ENCODE results near the gene PROZ. TPM values are rescaled to one million over a fixed set of nuclear protein-coding genes. Genes with fewer than 3 reads are reported as not detected.

PROZ gene
- total RNA-seq, 2 experiments from 2014 or later, result not detected

- DNase-seq, result no peak
- Mint-ChIP-seq H3K4me3 (no peak overlapping the region), H3K4me1 (ENCODE audit: low read depth) (no peaks in the 10 kb centered on the region), H3K36me3 (no peaks in the 10 kb centered on the region), H3K9me3 (no peaks in the 10 kb centered on the region), H3K27ac (no peak overlapping the region), H3K27me3 (peaks cover 3% of the 10 kb centered on the region)
- CTCF ChIA-PET, result no interaction called here
- POLR2A ChIA-PET, result no interaction called here
- intact Hi-C loops (cut with micrococcal nuclease), result no loop called here
These were observed 34.9 kb upstream of the PROZ start for GRCh38 chr13:113123226-113124201.

DNA sequence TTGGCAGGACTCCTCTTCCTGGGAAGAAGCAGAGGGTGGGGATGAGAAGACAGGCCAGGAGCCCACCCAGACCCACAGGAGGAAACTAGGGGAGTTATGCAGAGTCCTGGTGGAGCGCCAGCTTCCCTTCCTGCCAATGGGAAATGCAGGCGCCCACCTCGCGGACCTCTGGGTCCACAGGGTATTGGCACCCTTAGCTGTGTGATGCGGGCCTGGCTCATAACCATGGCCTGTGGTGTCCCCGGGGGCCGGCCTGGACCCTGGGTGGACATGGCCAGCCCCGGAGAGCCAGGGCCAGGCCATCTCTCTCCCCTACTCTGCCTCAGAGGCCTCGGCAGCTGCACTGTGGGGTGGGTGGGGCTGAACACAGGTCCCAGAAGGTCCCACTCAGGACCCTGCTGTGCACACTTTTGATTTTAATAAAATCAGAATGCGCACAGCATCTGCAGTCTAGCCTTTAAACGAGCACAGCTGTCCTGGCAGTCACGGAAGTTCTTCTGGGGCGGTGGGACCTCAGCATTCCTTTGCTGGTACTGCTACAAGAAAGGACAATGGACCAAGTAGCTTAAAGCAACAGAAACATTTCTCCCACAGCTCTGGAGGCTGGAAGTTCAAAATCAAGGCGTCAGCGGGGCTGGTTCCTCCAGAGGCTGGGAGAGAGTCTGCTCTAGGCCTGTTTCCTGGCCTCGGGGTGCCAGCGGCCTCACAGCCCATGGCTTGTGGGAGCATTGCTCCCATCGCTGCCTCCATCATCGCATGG, 34.1 kb upstream of the PROZ start:
- Mint-ChIP-seq H3K27me3 (peaks cover 8% of the 10 kb centered on the region), H3K4me1 (ENCODE audit: low read depth) (peaks cover 4% of the 10 kb centered on the region), H3K4me3 (no peak overlapping the region), H3K27ac (no peak overlapping the region), H3K36me3 (no peaks in the 10 kb centered on the region), H3K9me3 (no peaks in the 10 kb centered on the region)
- ChIA-PET CTCF (interaction anchor here (0.6 kb wide), 1 partner anchor 541 kb away, joined by 3 read pairs; no protein-coding TSS in a partner anchor), POLR2A (no interaction called here)
- no peak for DNase-seq
- intact Hi-C loops (cut with micrococcal nuclease), result no loop called here

GRCh38 chr13:113125506-113126264, 32.8 kb upstream of the PROZ start:
- intact Hi-C loops (cut with micrococcal nuclease), result no loop called here
- H3K4me1 Mint-ChIP-seq (ENCODE audit: low read depth), result peaks cover 4% of the 10 kb centered on the region
- no peak for DNase-seq
- CTCF ChIA-PET, result no interaction called here
- H3K27ac Mint-ChIP-seq, result no peak overlapping the region
- H3K4me3 Mint-ChIP-seq, result no peak overlapping the region
- H3K9me3 Mint-ChIP-seq, result no peaks in the 10 kb centered on the region
- H3K36me3 Mint-ChIP-seq, result no peaks in the 10 kb centered on the region
- peaks cover 11% of the 10 kb centered on the region for H3K27me3 Mint-ChIP-seq
- POLR2A ChIA-PET, result no interaction called here

DNA sequence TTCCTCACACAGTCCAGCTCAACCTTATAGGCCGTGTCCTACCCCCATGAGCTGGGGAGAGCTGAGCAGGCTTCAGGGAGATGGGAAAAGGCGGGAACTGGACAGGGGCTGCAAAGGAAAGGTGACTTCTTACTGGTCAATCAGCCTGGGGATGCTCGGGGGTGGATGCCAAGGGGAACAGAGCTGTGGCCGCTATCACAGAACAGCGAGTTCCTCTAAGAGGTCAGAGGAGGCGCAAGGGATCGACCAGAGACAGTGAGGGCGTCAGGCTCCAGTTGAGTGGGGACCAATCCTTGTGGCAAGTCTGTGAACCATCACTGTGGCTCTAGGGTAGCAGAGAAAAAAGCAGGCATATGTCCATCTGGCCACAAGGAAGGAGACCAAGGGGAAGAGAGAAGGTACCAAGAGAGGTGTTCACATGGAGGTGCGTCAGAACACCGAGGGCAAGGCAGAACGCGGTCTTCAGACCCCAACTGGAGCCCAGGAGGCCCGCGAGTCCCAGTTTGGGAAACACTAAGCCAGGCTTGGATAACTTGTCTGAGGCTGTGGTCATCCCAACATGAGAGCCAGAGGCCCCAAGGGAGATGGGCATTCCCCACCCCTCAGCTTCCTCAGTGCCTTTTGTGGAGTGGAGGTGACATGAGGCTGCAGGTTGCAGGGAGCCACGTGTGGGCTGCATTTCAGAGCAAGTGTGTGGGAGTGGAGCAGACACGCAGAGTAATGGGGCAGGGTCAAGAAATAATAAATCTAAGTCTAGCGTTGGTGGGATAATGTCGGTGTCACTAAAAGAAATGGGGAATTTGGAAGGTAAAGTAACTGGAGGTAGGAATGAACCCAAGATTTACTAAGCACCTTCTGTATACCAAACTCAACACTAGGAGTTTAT, 31.9 kb upstream of the PROZ start:
- ChIA-PET POLR2A (no interaction called here), CTCF (no interaction called here)
- no peak for DNase-seq
- Mint-ChIP-seq H3K4me1 (ENCODE audit: low read depth) (peaks cover 4% of the 10 kb centered on the region), H3K27ac (no peak overlapping the region), H3K27me3 (peaks cover 11% of the 10 kb centered on the region), H3K9me3 (no peaks in the 10 kb centered on the region), H3K36me3 (no peaks in the 10 kb centered on the region), H3K4me3 (no peak overlapping the region)
- intact Hi-C loops (cut with micrococcal nuclease), result no loop called here

DNA sequence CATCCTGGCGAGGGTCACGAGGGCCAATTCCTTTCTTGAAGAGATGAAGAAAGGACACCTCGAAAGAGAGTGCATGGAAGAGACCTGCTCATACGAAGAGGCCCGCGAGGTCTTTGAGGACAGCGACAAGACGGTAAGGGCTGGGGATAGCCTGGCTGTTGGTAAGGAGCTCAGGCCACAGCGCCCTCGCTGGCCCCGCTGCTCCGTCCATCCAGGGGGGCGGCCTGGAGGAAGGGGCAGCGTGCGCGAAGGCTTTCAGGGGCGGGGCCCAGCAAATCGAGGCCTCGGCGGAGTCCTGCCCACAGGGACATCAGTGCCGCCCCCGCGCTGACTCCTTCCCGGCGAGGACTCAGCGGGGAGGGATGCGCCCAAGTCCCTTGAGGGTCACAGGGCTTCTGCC, 29.0 kb upstream of the PROZ start:
- peaks cover 4% of the 10 kb centered on the region for H3K4me1 Mint-ChIP-seq (ENCODE audit: low read depth)
- H3K4me3 Mint-ChIP-seq, result no peak overlapping the region
- H3K27me3 Mint-ChIP-seq, result peaks cover 11% of the 10 kb centered on the region
- H3K36me3 Mint-ChIP-seq, result no peaks in the 10 kb centered on the region
- no peaks in the 10 kb centered on the region for H3K9me3 Mint-ChIP-seq
- intact Hi-C loops (cut with micrococcal nuclease), result no loop called here
- DNase-seq, result no peak
- CTCF ChIA-PET, result no interaction called here
- no peak overlapping the region for H3K27ac Mint-ChIP-seq
- POLR2A ChIA-PET, result no interaction called here

GRCh38 chr13:113129921-113130750, 28.3 kb upstream of the PROZ start:
- peak; percentile 69 for DNase-seq
- CTCF ChIA-PET, result no interaction called here
- POLR2A ChIA-PET, result no interaction called here
- Mint-ChIP-seq H3K9me3 (no peaks in the 10 kb centered on the region), H3K27me3 (peaks cover 11% of the 10 kb centered on the region), H3K36me3 (no peaks in the 10 kb centered on the region), H3K4me3 (peak overlapping the region; percentile 43), H3K4me1 (ENCODE audit: low read depth) (peaks cover 4% of the 10 kb centered on the region), H3K27ac (no peak overlapping the region)
- intact Hi-C loops (cut with micrococcal nuclease), result no loop called here

DNA sequence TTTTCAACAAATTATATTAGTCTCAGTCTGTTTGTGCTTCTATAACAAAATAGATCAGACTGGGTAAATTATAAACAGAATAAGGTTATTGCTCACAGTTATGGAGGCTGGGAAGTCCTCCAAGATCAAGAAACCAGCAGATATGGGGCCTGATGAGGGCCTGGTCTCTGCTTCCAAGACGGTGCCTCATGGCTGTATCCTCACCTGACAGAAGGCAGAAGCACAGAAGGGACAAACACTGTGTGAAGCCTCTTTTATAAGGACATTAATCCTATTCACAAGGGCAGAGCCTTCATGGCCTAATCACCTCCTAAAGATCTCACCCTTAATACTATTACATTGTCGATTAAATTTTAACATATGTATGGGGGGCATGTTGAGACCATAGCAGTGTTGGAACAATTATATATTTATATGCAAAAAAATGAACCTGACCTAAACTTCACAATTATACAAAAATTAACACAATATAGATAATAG, 23.1 kb upstream of the PROZ start:
- DNase-seq, result no peak
- Mint-ChIP-seq H3K27me3 (no peaks in the 10 kb centered on the region), H3K27ac (no peak overlapping the region), H3K4me1 (ENCODE audit: low read depth) (no peaks in the 10 kb centered on the region), H3K4me3 (no peak overlapping the region), H3K9me3 (no peaks in the 10 kb centered on the region), H3K36me3 (no peaks in the 10 kb centered on the region)
- intact Hi-C loops (cut with micrococcal nuclease), result no loop called here
- CTCF ChIA-PET, result no interaction called here
- POLR2A ChIA-PET, result no interaction called here

- H3K27ac Mint-ChIP-seq, result no peak overlapping the region
- no peaks in the 10 kb centered on the region for H3K27me3 Mint-ChIP-seq
- H3K9me3 Mint-ChIP-seq, result no peaks in the 10 kb centered on the region
- ChIA-PET POLR2A (no interaction called here), CTCF (no interaction called here)
- H3K4me1 Mint-ChIP-seq (ENCODE audit: low read depth), result no peaks in the 10 kb centered on the region
- DNase-seq, result no peak
- no peak overlapping the region for H3K4me3 Mint-ChIP-seq
- H3K36me3 Mint-ChIP-seq, result no peaks in the 10 kb centered on the region
- intact Hi-C loops (cut with micrococcal nuclease), result no loop called here
These were observed 20.7 kb upstream of the PROZ start for GRCh38 chr13:113137691-113138298.

- Mint-ChIP-seq H3K27ac (no peak overlapping the region), H3K27me3 (no peaks in the 10 kb centered on the region), H3K36me3 (no peaks in the 10 kb centered on the region), H3K9me3 (no peaks in the 10 kb centered on the region), H3K4me3 (no peak overlapping the region), H3K4me1 (ENCODE audit: low read depth) (no peaks in the 10 kb centered on the region)
- no peak for DNase-seq
- ChIA-PET POLR2A (no interaction called here), CTCF (no interaction called here)
- intact Hi-C loops (cut with micrococcal nuclease), result no loop called here
These were observed 19.5 kb upstream of the PROZ start for GRCh38 chr13:113138792-113139551.

GRCh38 chr13:113139577-113139976, 18.9 kb upstream of the PROZ start:
- intact Hi-C loops (cut with micrococcal nuclease), result no loop called here
- POLR2A ChIA-PET, result no interaction called here
- no peak overlapping the region for H3K27ac Mint-ChIP-seq
- CTCF ChIA-PET, result no interaction called here
- H3K36me3 Mint-ChIP-seq, result no peaks in the 10 kb centered on the region
- no peaks in the 10 kb centered on the region for H3K9me3 Mint-ChIP-seq
- no peak for DNase-seq
- no peaks in the 10 kb centered on the region for H3K4me1 Mint-ChIP-seq (ENCODE audit: low read depth)
- H3K27me3 Mint-ChIP-seq, result no peaks in the 10 kb centered on the region
- H3K4me3 Mint-ChIP-seq, result no peak overlapping the region
